Activated CD8-positive, alpha-beta T cell treated with anti-CD3 and anti-CD28 coated beads for 36 hours (primary cell): ENCODE results near the gene GCNT2. TPM values are rescaled to one million over a fixed set of nuclear protein-coding genes. Genes with fewer than 3 reads are reported as not detected.
A peak's percentile ranks its signal among the peaks of the same experiment; 100 is the strongest.
"Not testable (repeated sequence)": the region's sequence is repeated elsewhere in the genome, so short reads cannot be mapped to it uniquely, and the experiment has no call there.

Experiments
- ATAC-seq: fragments of 200-7000 bp; cut with Tn5 transposase; one replicate; pipeline ENCODE4 v1.10.0; 2021; ENCODE audit warnings: mild to moderate bottlenecking, moderate library complexity
- CTCF ChIA-PET: fragments of 350-600 bp; sonication (Branson Sonifier 250); formaldehyde crosslinking; loops from one replicate; lab custom pipeline; 2021; ENCODE audit warnings: antibody characterized with exemption; lab: Charles Lee
- POLR2A ChIA-PET: fragments of 350-600 bp; sonication (Branson Sonifier 250); formaldehyde crosslinking; loops from one replicate; lab custom pipeline; 2021; ENCODE audit warnings: antibody characterized with exemption; lab: Charles Lee
- DNase-seq: peaks from one replicate; pipeline ENCODE4 v3.0.0-alpha.2; 2020
- H3K27ac Mint-ChIP-seq: one replicate; pipeline ENCODE4 v1.8.0; 2021; ENCODE audit warnings: mild to moderate bottlenecking, mixed read lengths
- H3K27me3 Mint-ChIP-seq: one replicate; pipeline ENCODE4 v1.8.0; 2021; ENCODE audit warnings: mixed read lengths
- H3K36me3 Mint-ChIP-seq: one replicate; pipeline ENCODE4 v1.8.0; 2021; ENCODE audit warnings: low read depth, mixed read lengths
- H3K4me1 Mint-ChIP-seq: one replicate; pipeline ENCODE4 v1.8.0; 2021; ENCODE audit warnings: low read depth, mixed read lengths
- H3K4me3 Mint-ChIP-seq: one replicate; pipeline ENCODE4 v1.8.0; 2021; ENCODE audit warnings: mild to moderate bottlenecking, moderate library complexity, mixed read lengths
- H3K9me3 Mint-ChIP-seq: one replicate; pipeline ENCODE4 v1.8.0; 2021; ENCODE audit warnings: mixed read lengths
- CTCF ChIP-seq: fragments of 200-600 bp; IDR thresholded peaks from one replicate; pipeline ENCODE4 v1.8.0; 2022; ENCODE audit warnings: antibody characterized with exemption, mild to moderate bottlenecking
- intact Hi-C: fragments of 100-400 bp; cut with micrococcal nuclease; formaldehyde crosslinking; loops from one replicate; pipeline ENCODE4 v1.10.0; 2022
- total RNA-seq, 2 experiments: library from RNA; stranded (reverse); gene quantifications; one replicate each; pipeline ENCODE4 v1.2.3, GENCODE V29; 2021

Gene GCNT2
- total RNA-seq, 2 experiments from 2014 or later = 2.3 to 2.7 TPM

GRCh38 chr6:10659699-10660348, 138.7 kb downstream of the GCNT2 start:
- H3K36me3 Mint-ChIP-seq = no peaks in the 10 kb centered on the region
- no peaks in the 10 kb centered on the region for H3K9me3 Mint-ChIP-seq
- ChIA-PET CTCF (no interaction called here), POLR2A (no interaction called here)
- H3K4me1 Mint-ChIP-seq = peaks cover 15% of the 10 kb centered on the region
- intact Hi-C loops = no loop called here
- no peak overlapping the region for H3K27ac Mint-ChIP-seq
- no peak for ATAC-seq
- peaks cover 11% of the 10 kb centered on the region for H3K27me3 Mint-ChIP-seq
- H3K4me3 Mint-ChIP-seq = peak overlapping the region; percentile 23
- TF ChIP-seq CTCF = no peak
- DNase-seq = no peak

DNA sequence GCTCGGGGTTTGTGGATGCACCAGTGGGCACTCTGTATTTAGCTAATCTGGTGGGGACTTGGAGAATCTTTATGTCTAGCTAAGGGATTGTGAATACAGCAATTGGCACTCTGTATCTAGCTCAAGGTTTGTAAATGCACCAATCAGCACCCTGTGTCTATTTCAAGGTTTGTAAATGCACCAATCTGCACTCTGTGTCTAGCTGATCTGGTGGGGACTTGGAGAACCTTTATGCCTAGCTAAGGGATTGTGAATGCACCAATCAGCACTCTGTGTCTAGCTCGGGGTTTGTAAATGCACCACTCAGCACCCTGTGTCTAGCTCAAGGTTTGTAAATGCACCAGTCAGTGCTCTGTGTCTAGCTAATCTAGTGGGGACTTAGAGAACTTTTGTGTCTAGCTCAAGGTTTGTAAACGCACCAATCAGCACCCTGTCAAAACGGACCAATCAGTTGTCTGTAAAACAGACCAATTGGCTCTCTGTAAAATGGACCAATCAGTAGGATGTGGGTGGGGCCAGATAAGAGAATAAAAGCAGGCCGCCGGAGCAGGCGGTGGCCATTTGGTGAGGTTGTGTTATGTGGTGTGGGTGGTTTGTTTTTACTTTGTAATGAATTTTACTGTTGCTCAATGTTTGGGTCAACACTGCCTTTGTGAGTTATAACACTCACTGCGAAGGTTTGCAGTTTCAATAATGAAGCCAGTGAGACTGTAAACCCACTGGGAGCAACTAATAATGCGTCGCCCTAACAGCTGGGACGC, 139.5 kb downstream of the GCNT2 start:
- ATAC-seq, H3K4me1 Mint-ChIP-seq, DNase-seq, H3K9me3 Mint-ChIP-seq, H3K27ac Mint-ChIP-seq, H3K27me3 Mint-ChIP-seq, intact Hi-C loops, H3K36me3 Mint-ChIP-seq, CTCF ChIA-PET, POLR2A ChIA-PET: not testable (repeated sequence)
- H3K4me3 Mint-ChIP-seq = peak overlapping the region; percentile 36

- Mint-ChIP-seq H3K27ac (no peak overlapping the region), H3K27me3 (peaks cover 10% of the 10 kb centered on the region), H3K4me1 (peaks cover 5% of the 10 kb centered on the region), H3K4me3 (no peak overlapping the region), H3K36me3 (no peaks in the 10 kb centered on the region), H3K9me3 (peaks cover 7% of the 10 kb centered on the region)
- ChIA-PET POLR2A (no interaction called here), CTCF (no interaction called here)
- ATAC-seq = no peak
- no peak for DNase-seq
- intact Hi-C loops = no loop called here
- no peak for TF ChIP-seq CTCF
Measured at GRCh38 chr6:10662207-10662606, 141.1 kb downstream of the GCNT2 start.

DNA sequence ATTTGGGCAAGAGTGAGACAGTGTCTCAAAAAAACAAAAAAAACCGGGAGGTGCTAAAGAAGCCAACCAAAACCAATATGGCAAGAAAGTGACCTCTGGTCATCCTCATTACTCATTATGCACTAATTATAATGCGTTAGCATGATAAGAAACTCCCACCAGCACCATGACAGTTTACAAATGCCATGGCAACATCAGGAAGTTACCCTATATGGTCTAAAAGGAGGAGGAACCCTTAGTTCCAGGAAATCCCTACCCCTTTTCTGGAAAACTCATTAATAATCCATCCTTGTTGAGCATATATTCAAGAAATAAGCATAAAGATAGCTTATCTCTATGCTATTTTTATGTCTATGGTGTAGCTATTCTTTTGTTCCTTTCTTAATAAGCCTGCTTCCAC, 141.6 kb downstream of the GCNT2 start:
- H3K27me3 Mint-ChIP-seq = peaks cover 10% of the 10 kb centered on the region
- no peaks in the 10 kb centered on the region for H3K36me3 Mint-ChIP-seq
- no peak for TF ChIP-seq CTCF
- DNase-seq = no peak
- no peak overlapping the region for H3K4me3 Mint-ChIP-seq
- H3K27ac Mint-ChIP-seq = no peak overlapping the region
- intact Hi-C loops = no loop called here
- POLR2A ChIA-PET = no interaction called here
- CTCF ChIA-PET = no interaction called here
- no peak for ATAC-seq
- peaks cover 10% of the 10 kb centered on the region for H3K4me1 Mint-ChIP-seq
- peaks cover 7% of the 10 kb centered on the region for H3K9me3 Mint-ChIP-seq

DNA sequence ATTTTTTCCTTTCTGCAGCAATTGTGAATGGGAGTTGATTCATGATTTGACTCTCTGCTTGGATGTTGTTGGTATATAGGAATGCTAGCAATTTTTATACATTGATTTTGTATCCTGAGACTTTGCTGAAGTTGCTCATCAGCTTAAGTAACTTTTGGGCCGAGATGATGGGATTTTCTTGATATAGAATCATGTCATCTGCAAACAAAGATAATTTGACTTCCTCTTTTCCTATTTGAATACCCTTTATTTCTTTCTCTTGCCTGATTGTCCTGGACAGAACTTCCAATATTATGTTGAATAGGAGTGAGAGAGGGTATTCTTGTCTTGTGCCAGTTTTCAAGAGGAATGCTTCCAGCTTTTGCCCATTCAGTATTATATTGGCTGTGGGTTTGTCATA, 144.4 kb downstream of the GCNT2 start:
- DNase-seq, H3K9me3 Mint-ChIP-seq, CTCF ChIA-PET, H3K36me3 Mint-ChIP-seq, H3K27me3 Mint-ChIP-seq, H3K4me3 Mint-ChIP-seq, H3K27ac Mint-ChIP-seq, ATAC-seq, intact Hi-C loops: not testable (repeated sequence)
- POLR2A ChIA-PET = interaction anchor here (0.8 kb wide), 1 partner anchor 254 kb away, joined by 4 read pairs; no protein-coding TSS in a partner anchor
- peaks cover 12% of the 10 kb centered on the region for H3K4me1 Mint-ChIP-seq
